Testis (tissue), 3 donors: Measurements from ENCODE around the gene DNAJB7. TPM values are rescaled to one million over a fixed set of nuclear protein-coding genes. Genes with fewer than 3 reads are reported as not detected.
"Not testable (repeated sequence)": the region's sequence is repeated elsewhere in the genome, so short reads cannot be mapped to it uniquely, and the experiment has no call there.

Experiments
- DNase-seq: peaks from one replicate; pipeline ENCODE4 v3.0.0-alpha.2; 2019
- H3K27ac ChIP-seq, 2 donors: fragments of 200-600 bp; sonication (generic); one replicate each; pipeline ENCODE4 v1.5.1; 2019
- H3K27me3 ChIP-seq: fragments of 200-600 bp; sonication (generic); one replicate; pipeline ENCODE4 v1.5.1; 2019
- H3K36me3 ChIP-seq: fragments of 200-600 bp; sonication (generic); one replicate; pipeline ENCODE4 v1.5.1; 2017; ENCODE audit warnings: low read depth; ENCODE audit errors: missing control alignments
- H3K4me1 ChIP-seq: fragments of 200-600 bp; sonication (generic); one replicate; pipeline ENCODE4 v1.5.1; 2019
- H3K4me3 ChIP-seq, 2 donors: fragments of 200-600 bp; sonication (generic); one replicate each; pipeline ENCODE4 v1.5.1; 2017 to 2019
- H3K9me3 ChIP-seq: fragments of 200-600 bp; sonication (generic); one replicate; pipeline ENCODE4 v1.5.1; 2017
- CTCF ChIP-seq, 3 experiments: fragments of 450-650 bp in 2 of 3; fragments of 200-600 bp in 1 of 3; sonication (generic) in 1 of 3; IDR thresholded peaks; one replicate each; pipeline ENCODE4 v1.5.1; 2016 to 2019; ENCODE audit warnings: antibody characterized with exemption in 3 of 3, mild to moderate bottlenecking in 2 of 3, moderate library complexity in 1 of 3
- POLR2A ChIP-seq: fragments of 450-650 bp; IDR thresholded peaks from one replicate; pipeline ENCODE4 v1.6.1; 2017; ENCODE audit warnings: antibody characterized with exemption, mild to moderate bottlenecking, moderate library complexity
- WGBS, 2 donors: methylation state at CpG; one replicate each; pipeline ENCODE4 v1.1.5; 2018; 5-methylcytosine and 5-hydroxymethylcytosine counted together
- intact Hi-C: fragments of 100-400 bp; cut with DNase I; formaldehyde crosslinking; loops from one replicate; pipeline ENCODE4 v1.15.1; 2023; ENCODE audit warnings: low total_unique reads
- polyA plus RNA-seq: library from polyadenylated mRNA; stranded (reverse); fragments of 350-450 nt; fragmentation: Illumina TruSeq; extraction: RNeasy Lipid Tissue Mini Kit (QIAGEN cat#74804); gene quantifications from one replicate; pipeline ENCODE4 v1.2.3, GENCODE V29; 2014; ENCODE audit warnings: low read depth, low replicate concordance; ENCODE audit not compliant: insufficient read depth
- total RNA-seq, 2 donors: library from RNA; depleted of rRNA; stranded (reverse); fragments of >200 nt; gene quantifications; one replicate each; pipeline ENCODE4 v1.2.3, GENCODE V29; 2016

DNAJB7 gene
- total and polyA plus RNA-seq, 3 donors from 2014 or later = 3.3 to 9.5 (median 3.8) TPM

- intact Hi-C loops = no loop called here
- Histone ChIP-seq H3K4me3 (no peak overlapping the region), H3K27ac (no peak overlapping the region), H3K36me3 (no peaks in the 10 kb centered on the region), H3K27me3 (no peaks in the 10 kb centered on the region), H3K9me3 (no peaks in the 10 kb centered on the region), H3K4me1 (peaks cover 7% of the 10 kb centered on the region)
- TF ChIP-seq POLR2A (no peak), CTCF (IDR thresholded peaks at IDR 0.05) (no peak)
- DNase-seq = no peak
- 85 to 86% methylated on average over 3 of the region's 3 CpGs for WGBS, 2 donors
These were observed 23.4 kb downstream of the DNAJB7 start for GRCh38 chr22:40838486-40838885.

DNA sequence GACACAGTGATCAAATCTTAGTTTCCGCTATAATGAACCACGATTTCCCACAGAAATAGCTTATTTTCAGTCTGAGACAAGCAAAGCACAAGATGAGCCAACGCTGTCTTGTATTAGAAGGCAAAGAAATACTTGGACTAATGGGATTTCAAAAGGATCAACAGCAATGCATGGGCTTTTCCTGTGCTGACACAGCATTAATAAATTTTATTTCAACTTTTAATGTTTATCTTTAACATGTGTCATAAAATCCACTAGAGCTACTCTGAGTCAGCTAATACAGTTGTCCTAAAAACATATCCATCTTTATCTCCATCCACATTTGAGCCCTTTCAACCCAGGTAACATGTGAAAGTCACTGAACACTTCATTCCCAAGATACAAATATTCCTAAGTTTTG lies 27.3 kb downstream of the DNAJB7 start:
- 89 to 92% methylated on average over 3 of the region's 3 CpGs for WGBS, 2 donors
- no peak for DNase-seq
- Histone ChIP-seq H3K4me1 (no peaks in the 10 kb centered on the region), H3K27me3 (no peaks in the 10 kb centered on the region), H3K27ac (no peak overlapping the region), H3K36me3 (no peaks in the 10 kb centered on the region), H3K9me3 (no peaks in the 10 kb centered on the region), H3K4me3 (no peak overlapping the region)
- intact Hi-C loops = no loop called here
- no peak for TF ChIP-seq POLR2A
- TF ChIP-seq CTCF (IDR thresholded peaks at IDR 0.05) = no peak

GRCh38 chr22:40829131-40829530 lies 32.8 kb downstream of the DNAJB7 start:
- no peaks in the 10 kb centered on the region for H3K9me3 ChIP-seq
- intact Hi-C loops = no loop called here
- H3K36me3 ChIP-seq = no peaks in the 10 kb centered on the region
- TF ChIP-seq POLR2A (no peak), CTCF (IDR thresholded peaks at IDR 0.05) (no peak)
- no peak overlapping the region for H3K4me3 ChIP-seq
- H3K4me1 ChIP-seq = no peaks in the 10 kb centered on the region
- H3K27me3 ChIP-seq = no peaks in the 10 kb centered on the region
- no peak for DNase-seq
- H3K27ac ChIP-seq = no peak overlapping the region
- WGBS, 2 donors = 87 to 89% methylated on average over 6 of the region's 6 CpGs

- H3K36me3 ChIP-seq = no peaks in the 10 kb centered on the region
- intact Hi-C loops = no loop called here
- DNase-seq = no peak
- TF ChIP-seq CTCF (IDR thresholded peaks at IDR 0.05) (no peak), POLR2A (no peak)
- WGBS, 2 donors = 83 to 87% methylated on average over 7 of the region's 7 CpGs
- no peaks in the 10 kb centered on the region for H3K9me3 ChIP-seq
- no peaks in the 10 kb centered on the region for H3K27me3 ChIP-seq
- H3K4me3 ChIP-seq = no peak overlapping the region
- peaks cover 5% of the 10 kb centered on the region for H3K4me1 ChIP-seq
- H3K27ac ChIP-seq = no peak overlapping the region
These were observed 34.8 kb downstream of the DNAJB7 start for GRCh38 chr22:40826984-40827741.

DNA sequence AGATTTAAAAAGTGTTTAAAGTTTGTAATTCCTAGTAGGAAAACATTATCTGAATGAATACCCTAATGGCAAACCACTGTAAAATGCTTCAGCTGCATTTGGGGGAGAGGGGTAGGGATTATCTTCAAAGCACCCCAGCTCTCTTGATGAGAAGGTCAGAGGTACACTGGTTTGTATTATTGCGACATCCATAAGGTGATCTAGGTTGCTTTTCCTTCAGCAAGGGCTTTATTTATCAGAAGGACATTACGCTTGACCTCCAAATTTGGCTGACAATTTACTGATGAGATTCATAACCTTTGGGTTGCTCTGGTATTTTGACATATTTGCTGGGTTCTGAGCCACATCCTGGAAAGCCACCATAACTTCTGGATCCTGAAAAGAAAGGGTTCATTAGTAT lies 35.6 kb downstream of the DNAJB7 start:
- 89 to 100% methylated on average over 1 to 2 of the region's 2 CpGs for WGBS, 2 donors
- DNase-seq, intact Hi-C loops, H3K4me1 ChIP-seq, H3K4me3 ChIP-seq, H3K27me3 ChIP-seq, H3K36me3 ChIP-seq, H3K27ac ChIP-seq, H3K9me3 ChIP-seq: not testable (repeated sequence)
